ENCODE measurements around the gene FBN1.

DNA sequence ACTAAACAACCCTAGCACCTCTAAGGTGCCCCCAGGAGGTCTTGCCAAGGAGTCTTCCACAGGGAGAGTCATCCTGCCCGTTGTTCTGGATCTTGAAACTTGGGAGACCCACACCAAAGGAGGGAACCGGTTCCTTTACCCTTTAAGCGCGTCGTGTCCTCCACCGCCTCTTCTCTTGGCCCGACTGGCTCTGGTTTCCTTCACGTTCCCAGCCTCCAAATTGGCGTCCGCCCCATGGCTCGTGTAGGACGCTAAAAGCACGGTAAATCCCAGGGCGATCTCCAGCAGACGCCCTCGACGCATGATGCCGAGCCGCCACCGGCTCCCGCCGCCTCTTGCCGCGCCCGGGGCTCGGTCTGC is 1.1 kb downstream of the FBN1 start:
- TF ChIP-seq, protein P1, sequence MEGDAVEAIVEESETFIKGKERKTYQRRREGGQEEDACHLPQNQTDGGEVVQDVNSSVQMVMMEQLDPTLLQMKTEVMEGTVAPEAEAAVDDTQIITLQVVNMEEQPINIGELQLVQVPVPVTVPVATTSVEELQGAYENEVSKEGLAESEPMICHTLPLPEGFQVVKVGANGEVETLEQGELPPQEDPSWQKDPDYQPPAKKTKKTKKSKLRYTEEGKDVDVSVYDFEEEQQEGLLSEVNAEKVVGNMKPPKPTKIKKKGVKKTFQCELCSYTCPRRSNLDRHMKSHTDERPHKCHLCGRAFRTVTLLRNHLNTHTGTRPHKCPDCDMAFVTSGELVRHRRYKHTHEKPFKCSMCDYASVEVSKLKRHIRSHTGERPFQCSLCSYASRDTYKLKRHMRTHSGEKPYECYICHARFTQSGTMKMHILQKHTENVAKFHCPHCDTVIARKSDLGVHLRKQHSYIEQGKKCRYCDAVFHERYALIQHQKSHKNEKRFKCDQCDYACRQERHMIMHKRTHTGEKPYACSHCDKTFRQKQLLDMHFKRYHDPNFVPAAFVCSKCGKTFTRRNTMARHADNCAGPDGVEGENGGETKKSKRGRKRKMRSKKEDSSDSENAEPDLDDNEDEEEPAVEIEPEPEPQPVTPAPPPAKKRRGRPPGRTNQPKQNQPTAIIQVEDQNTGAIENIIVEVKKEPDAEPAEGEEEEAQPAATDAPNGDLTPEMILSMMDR (IDR thresholded peaks at IDR 0.05) = no peak
- TF ChIP-seq EP300 (IDR thresholded peaks at IDR 0.05) (no peak), POLR2A (IDR thresholded peaks at IDR 0.05) (no peak), POLR2AphosphoS5 (IDR thresholded peaks at IDR 0.05) (no peak)
